Caco-2 (cell line): ENCODE measurements around the gene TSPAN14. TPM values are rescaled to one million over a fixed set of nuclear protein-coding genes. Genes with fewer than 3 reads are reported as not detected.

Experiments used
- Bru-seq: library from RNA; stranded (reverse); fragments of 400-500 nt; gene quantifications from one replicate; lab custom pipeline; 2021; lab: Mats Ljungman, UMichigan
- BruChase-seq, 2 experiments: library from RNA; stranded (reverse); fragments of 400-500 nt; gene quantifications; one replicate each; lab custom pipeline; 2021; lab: Mats Ljungman, UMichigan
- BruUV-seq: library from RNA; stranded (reverse); fragments of 400-500 nt; replicated peaks from 2 replicates; lab custom pipeline; 2021; lab: Mats Ljungman, UMichigan
- CTCF ChIA-PET: fragments of 300-600 bp; sonication (Branson Sonifier 250); formaldehyde crosslinking; loops from one replicate; lab custom pipeline; 2022; ENCODE audit warnings: antibody characterized with exemption; lab: Charles Lee
- POLR2A ChIA-PET: fragments of 300-600 bp; sonication (Branson Sonifier 250); formaldehyde crosslinking; loops from one replicate; lab custom pipeline; 2022; ENCODE audit warnings: antibody characterized with exemption; lab: Charles Lee
- DNase-seq, 2 experiments: peaks; one replicate each; pipeline versions ENCODE4 v3.0.0 to v3.0.0-alpha.2; 2020 to 2022
- H3K27me3 ChIP-seq: replicated peaks from 2 replicates; pipeline ENCODE4 v1.6.0; 2011; ENCODE audit warnings: low read length; ENCODE audit not compliant: control insufficient read depth, insufficient read depth
- H3K36me3 ChIP-seq: 2 replicates; pipeline ENCODE4 v1.5.1; 2011; ENCODE audit warnings: low read length; ENCODE audit not compliant: control insufficient read depth, insufficient read depth
- H3K4me1 ChIP-seq: fragments of 250-450 bp; sonication (Bioruptor Pico); 2 replicates; pipeline ENCODE4 v1.5.1; 2020; ENCODE audit warnings: mild to moderate bottlenecking
- H3K4me3 ChIP-seq: 2 replicates; pipeline ENCODE4 v1.5.1; 2011; ENCODE audit warnings: low read depth, mild to moderate bottlenecking, control low read depth, low read length
- H3K9me3 ChIP-seq: fragments of 250-450 bp; sonication (Bioruptor Pico); 2 replicates; pipeline ENCODE4 v1.5.1; 2020; ENCODE audit warnings: mild to moderate bottlenecking, moderate library complexity
- H3K27ac Mint-ChIP-seq: one replicate; pipeline ENCODE4 v1.8.0; 2022; ENCODE audit warnings: mixed read lengths; ENCODE audit not compliant: unreplicated experiment
- H3K27me3 Mint-ChIP-seq: one replicate; pipeline ENCODE4 v1.8.0; 2022; ENCODE audit warnings: mixed read lengths; ENCODE audit not compliant: insufficient read depth, unreplicated experiment
- H3K36me3 Mint-ChIP-seq: one replicate; pipeline ENCODE4 v1.8.0; 2022; ENCODE audit warnings: mild to moderate bottlenecking, mixed read lengths; ENCODE audit not compliant: insufficient read depth, unreplicated experiment
- H3K4me1 Mint-ChIP-seq: one replicate; pipeline ENCODE4 v1.8.0; 2022; ENCODE audit warnings: low read depth, mixed read lengths; ENCODE audit not compliant: unreplicated experiment
- H3K4me3 Mint-ChIP-seq: one replicate; pipeline ENCODE4 v1.8.0; 2022; ENCODE audit warnings: mild to moderate bottlenecking, moderate library complexity, mixed read lengths; ENCODE audit not compliant: unreplicated experiment
- H3K9me3 Mint-ChIP-seq: one replicate; pipeline ENCODE4 v1.8.0; 2022; ENCODE audit warnings: mixed read lengths; ENCODE audit not compliant: unreplicated experiment
- intact Hi-C: fragments of 100-400 bp; cut with micrococcal nuclease; formaldehyde crosslinking; loops from one replicate; pipeline ENCODE4 v1.10.0; 2022; ENCODE audit not compliant: unreplicated experiment
- long read RNA-seq: library from polyadenylated mRNA; stranded (forward); transcript quantifications from one replicate; pipeline ENCODE4 v2.0.0, GENCODE V29; 2022
- total RNA-seq: library from RNA; stranded (reverse); gene quantifications from 2 replicates; pipeline ENCODE4 v1.2.3, GENCODE V29; 2022
- TF ChIP-seq, protein P1 (sequence below), 2 experiments: fragments of 200-600 bp in 1 of 2; IDR thresholded peaks; 1 replicate in 1 of 2; 2 replicates in 1 of 2; pipeline versions ENCODE4 v1.5.1 to v1.8.0; 2011 to 2022; ENCODE audit warnings: antibody characterized with exemption in 1 of 2, control low read depth in 1 of 2, inconsistent platforms in 1 of 2, low read depth in 1 of 2, low read length in 1 of 2, mild to moderate bottlenecking in 1 of 2, moderate library complexity in 1 of 2; ENCODE audit not compliant: insufficient read depth in 1 of 2, severe bottlenecking in 1 of 2, unreplicated experiment in 1 of 2

Gene TSPAN14, protein sequence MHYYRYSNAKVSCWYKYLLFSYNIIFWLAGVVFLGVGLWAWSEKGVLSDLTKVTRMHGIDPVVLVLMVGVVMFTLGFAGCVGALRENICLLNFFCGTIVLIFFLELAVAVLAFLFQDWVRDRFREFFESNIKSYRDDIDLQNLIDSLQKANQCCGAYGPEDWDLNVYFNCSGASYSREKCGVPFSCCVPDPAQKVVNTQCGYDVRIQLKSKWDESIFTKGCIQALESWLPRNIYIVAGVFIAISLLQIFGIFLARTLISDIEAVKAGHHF
- total RNA-seq (138 and 140 TPM in 2 replicates), Bru-seq, nascent RNA (percentile 93 among the genes with signal in this experiment), BruChase-seq, experiment 1, labeled RNA remaining after a 2-hour chase (percentile 94 among the genes with signal in this experiment), BruChase-seq, experiment 2, labeled RNA remaining after a 6-hour chase (percentile 95 among the genes with signal in this experiment)
- long read RNA-seq, full-length matches to known transcripts: 48 of 162 reads
- long read RNA-seq, partial matches to known transcripts: 33 of 162 reads
- long read RNA-seq, other reads (novel, unspliced or antisense): 81 of 162 reads

DNA sequence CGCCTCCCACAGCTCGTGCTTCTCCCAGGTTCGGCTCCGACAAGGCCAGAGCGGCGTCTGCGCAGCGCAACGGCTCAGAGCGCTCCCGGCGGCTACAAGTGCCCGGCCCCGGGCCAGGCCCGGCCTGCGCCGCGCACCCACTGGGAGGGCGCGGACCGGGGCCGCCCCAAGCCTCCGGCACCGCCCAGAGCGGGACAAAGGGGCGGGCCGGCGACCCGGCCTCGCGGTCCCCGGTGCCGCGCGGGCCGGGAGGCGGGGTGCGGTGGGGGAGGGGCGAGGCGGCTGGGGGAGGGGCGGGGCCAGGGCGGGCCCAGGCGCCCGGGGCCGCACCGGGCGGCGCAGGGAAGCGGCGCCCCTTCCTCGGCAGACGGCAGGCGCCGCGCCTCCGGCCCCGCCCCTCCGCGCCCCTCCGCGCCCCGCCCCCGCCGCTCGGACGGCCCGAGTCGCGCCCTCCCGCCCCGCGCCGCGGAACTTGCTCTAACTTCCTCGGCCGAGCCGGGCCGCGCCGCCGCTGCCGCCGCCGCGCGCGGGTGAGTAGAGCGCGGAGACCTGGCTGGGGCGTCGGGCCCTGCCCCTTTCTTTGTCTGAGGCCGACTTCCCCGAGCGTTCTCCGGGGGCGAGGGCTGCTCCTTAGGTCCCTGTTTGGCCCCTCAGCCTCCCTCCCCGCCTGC, at the start of gene TSPAN14:
Gene TSPAN14 (plus strand): TSS at position 469 of the 671 bp plus-strand sequence. CDS start 34,924 bp downstream, outside the sequence.
- Mint-ChIP-seq H3K27ac (peak within 1 kb of the TSS; percentile 75), H3K4me3 (no peak within 1 kb of the TSS), H3K9me3 (no peaks in the 10 kb centered on the region), H3K4me1 (peaks cover 25% of the 10 kb centered on the region), H3K36me3 (peaks cover 42% of the 10 kb centered on the region), H3K27me3 (no peaks in the 10 kb centered on the region)
- DNase-seq: peak; percentile 81 to 87
- ChIA-PET POLR2A (interaction anchor here (0.5 to 1.0 kb wide), 3 partner anchors 40 to 47 kb away, joined by 3 to 5 read pairs (median 4); no protein-coding TSS in a partner anchor), CTCF (interaction anchor here (0.6 to 1.7 kb wide), 5 partner anchors 9 to 209 kb away, joined by 3 to 13 read pairs (median 4); no protein-coding TSS in a partner anchor)
- Histone ChIP-seq H3K4me3 (peak within 1 kb of the TSS; percentile 86), H3K27me3 (no peaks in the 10 kb centered on the region), H3K36me3 (no peaks in the 10 kb centered on the region), H3K9me3 (no peaks in the 10 kb centered on the region), H3K4me1 (peaks cover 62% of the 10 kb centered on the region)
- intact Hi-C loops: loop anchor here (1.0 kb wide), 1 partner anchor 52 kb away; no protein-coding TSS in a partner anchor
- TF ChIP-seq, protein P1, sequence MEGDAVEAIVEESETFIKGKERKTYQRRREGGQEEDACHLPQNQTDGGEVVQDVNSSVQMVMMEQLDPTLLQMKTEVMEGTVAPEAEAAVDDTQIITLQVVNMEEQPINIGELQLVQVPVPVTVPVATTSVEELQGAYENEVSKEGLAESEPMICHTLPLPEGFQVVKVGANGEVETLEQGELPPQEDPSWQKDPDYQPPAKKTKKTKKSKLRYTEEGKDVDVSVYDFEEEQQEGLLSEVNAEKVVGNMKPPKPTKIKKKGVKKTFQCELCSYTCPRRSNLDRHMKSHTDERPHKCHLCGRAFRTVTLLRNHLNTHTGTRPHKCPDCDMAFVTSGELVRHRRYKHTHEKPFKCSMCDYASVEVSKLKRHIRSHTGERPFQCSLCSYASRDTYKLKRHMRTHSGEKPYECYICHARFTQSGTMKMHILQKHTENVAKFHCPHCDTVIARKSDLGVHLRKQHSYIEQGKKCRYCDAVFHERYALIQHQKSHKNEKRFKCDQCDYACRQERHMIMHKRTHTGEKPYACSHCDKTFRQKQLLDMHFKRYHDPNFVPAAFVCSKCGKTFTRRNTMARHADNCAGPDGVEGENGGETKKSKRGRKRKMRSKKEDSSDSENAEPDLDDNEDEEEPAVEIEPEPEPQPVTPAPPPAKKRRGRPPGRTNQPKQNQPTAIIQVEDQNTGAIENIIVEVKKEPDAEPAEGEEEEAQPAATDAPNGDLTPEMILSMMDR (IDR thresholded peaks at IDR 0.05; ENCODE audit: insufficient read depth in 1 of 2, low read depth in 1 of 2, low read length in 1 of 2, severe bottlenecking in 1 of 2, unreplicated experiment in 1 of 2): no peak
- no TSS peak for BruUV-seq

DNA sequence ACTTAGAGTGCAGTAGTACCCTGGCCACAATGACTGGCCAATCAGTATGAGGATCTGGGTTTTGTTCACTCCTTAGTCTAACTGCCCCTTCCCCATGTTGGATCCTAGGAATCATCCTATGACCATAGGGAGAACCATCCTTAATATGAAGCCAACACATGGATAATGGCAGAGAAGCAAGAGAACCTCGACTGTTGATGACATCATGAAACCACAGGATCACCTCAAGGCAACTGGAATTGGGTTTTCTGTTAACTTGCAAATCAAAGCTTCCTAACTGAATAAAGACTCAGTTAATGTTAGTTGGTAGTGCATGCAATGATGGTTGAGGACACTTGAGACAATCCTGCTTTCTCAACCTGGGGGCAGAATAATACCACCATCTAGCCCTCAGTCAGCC, 49.1 kb upstream of the TSPAN14 start:
- ChIA-PET POLR2A (no interaction called here), CTCF (no interaction called here)
- H3K9me3 ChIP-seq: no peaks in the 10 kb centered on the region
- H3K27ac Mint-ChIP-seq: no peak overlapping the region
- BruUV-seq: no TSS peak
- no peak overlapping the region for H3K4me3 ChIP-seq
- peaks cover 10% of the 10 kb centered on the region for H3K36me3 Mint-ChIP-seq
- intact Hi-C loops: no loop called here
- peaks cover 19% of the 10 kb centered on the region; the same call in 1 of the 2 replicates for H3K4me1 ChIP-seq
- no peaks in the 10 kb centered on the region for H3K27me3 ChIP-seq
- no peak for DNase-seq
- H3K4me1 Mint-ChIP-seq: peaks cover 7% of the 10 kb centered on the region
- no peaks in the 10 kb centered on the region for H3K36me3 ChIP-seq
- TF ChIP-seq, protein P1 (IDR thresholded peaks at IDR 0.05; ENCODE audit: insufficient read depth in 1 of 2, low read depth in 1 of 2, low read length in 1 of 2, severe bottlenecking in 1 of 2, unreplicated experiment in 1 of 2): no peak
- H3K27me3 Mint-ChIP-seq: no peaks in the 10 kb centered on the region
- no peaks in the 10 kb centered on the region for H3K9me3 Mint-ChIP-seq
- no peak overlapping the region for H3K4me3 Mint-ChIP-seq

DNA sequence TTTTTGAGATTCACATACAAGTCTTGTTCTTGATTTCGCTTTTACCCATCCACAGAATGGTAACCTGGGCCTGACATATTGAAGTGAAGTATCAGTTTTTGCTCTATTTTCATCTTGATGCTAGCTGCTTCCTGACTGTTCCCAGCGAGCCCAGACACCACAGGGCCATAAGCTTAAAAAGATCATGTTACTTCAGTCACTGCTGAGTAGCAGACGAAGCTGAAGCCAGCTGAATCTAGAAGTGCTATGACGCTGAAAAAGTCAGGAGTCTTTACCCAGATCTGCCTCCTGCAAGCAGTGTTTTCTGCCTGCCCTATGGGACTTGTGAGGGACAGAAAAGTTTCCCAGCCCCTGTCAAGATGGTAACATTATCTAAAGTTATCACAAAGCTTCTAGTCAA, 48.5 kb upstream of the TSPAN14 start:
- BruUV-seq: no TSS peak
- no peak overlapping the region for H3K27ac Mint-ChIP-seq
- DNase-seq: no peak
- no peak overlapping the region for H3K4me3 ChIP-seq
- ChIA-PET CTCF (interaction anchor here (0.6 kb wide), 1 partner anchor 259 kb away, joined by 3 read pairs; no protein-coding TSS in a partner anchor), POLR2A (interaction anchor here (0.6 kb wide), 1 partner anchor 11 kb away, joined by 4 read pairs; no protein-coding TSS in a partner anchor)
- peaks cover 10% of the 10 kb centered on the region for H3K36me3 Mint-ChIP-seq
- H3K36me3 ChIP-seq: no peaks in the 10 kb centered on the region; the same call in 1 of the 2 replicates
- H3K4me1 ChIP-seq: peaks cover 19% of the 10 kb centered on the region; the same call in 1 of the 2 replicates
- TF ChIP-seq, protein P1 (IDR thresholded peaks at IDR 0.05; ENCODE audit: insufficient read depth in 1 of 2, low read depth in 1 of 2, low read length in 1 of 2, severe bottlenecking in 1 of 2, unreplicated experiment in 1 of 2): no peak
- peaks cover 7% of the 10 kb centered on the region for H3K4me1 Mint-ChIP-seq
- no peak overlapping the region for H3K4me3 Mint-ChIP-seq
- intact Hi-C loops: no loop called here
- no peaks in the 10 kb centered on the region for H3K27me3 ChIP-seq
- no peaks in the 10 kb centered on the region for H3K27me3 Mint-ChIP-seq
- H3K9me3 Mint-ChIP-seq: no peaks in the 10 kb centered on the region
- H3K9me3 ChIP-seq: no peaks in the 10 kb centered on the region
